SK-N-MC (cell line): ENCODE measurements around the gene SAPCD1.
"Not testable (repeated sequence)": the region's sequence is repeated elsewhere in the genome, so short reads cannot be mapped to it uniquely, and the experiment has no call there.

ENCODE experiments used
- DNase-seq: peaks from one replicate; pipeline ENCODE4 v3.0.0-alpha.2; 2011; ENCODE audit warnings: low read depth, low spot score
- H3K27ac ChIP-seq: fragments of 200-600 bp; sonication (generic); 2 replicates; pipeline ENCODE4 v1.5.1; 2016; ENCODE audit warnings: mixed run types
- H3K36me3 ChIP-seq: fragments of 200-600 bp; sonication (generic); 2 replicates; pipeline ENCODE4 v1.6.1; 2017; ENCODE audit warnings: antibody characterized with exemption, low read length, mixed read lengths; ENCODE audit not compliant: insufficient read depth
- H3K4me3 ChIP-seq: fragments of 200-600 bp; sonication (generic); 2 replicates; pipeline ENCODE4 v1.5.1; 2016
- H3K9ac ChIP-seq: fragments of 200-600 bp; sonication (generic); 2 replicates; pipeline ENCODE4 v1.8.0; 2017; ENCODE audit warnings: mixed run types, mixed read lengths; ENCODE audit not compliant: insufficient read length
- H3K9me3 ChIP-seq: fragments of 200-600 bp; sonication (generic); 2 replicates; pipeline ENCODE4 v1.6.1; 2017; ENCODE audit warnings: low read depth, mild to moderate bottlenecking, antibody characterized with exemption, low read length, moderate library complexity, mixed read lengths
- EZH2 ChIP-seq: fragments of 200-600 bp; sonication (generic); IDR thresholded peaks from one replicate; pipeline ENCODE4 v1.6.1; 2017; ENCODE audit warnings: antibody characterized with exemption
- FOXP2 ChIP-seq: optimal IDR thresholded peaks from 2 replicates; pipeline ENCODE3; 2011; ENCODE audit warnings: mild to moderate bottlenecking, moderate library complexity; ENCODE audit not compliant: insufficient read depth; ENCODE audit errors: extremely low read length, control extremely low read depth
- POLR2AphosphoS5 ChIP-seq: IDR thresholded peaks from 2 replicates; pipeline ENCODE4 v1.6.1; 2012; ENCODE audit warnings: mild to moderate bottlenecking, low read depth, low read length, borderline replicate concordance

The SAPCD1 gene

DNA sequence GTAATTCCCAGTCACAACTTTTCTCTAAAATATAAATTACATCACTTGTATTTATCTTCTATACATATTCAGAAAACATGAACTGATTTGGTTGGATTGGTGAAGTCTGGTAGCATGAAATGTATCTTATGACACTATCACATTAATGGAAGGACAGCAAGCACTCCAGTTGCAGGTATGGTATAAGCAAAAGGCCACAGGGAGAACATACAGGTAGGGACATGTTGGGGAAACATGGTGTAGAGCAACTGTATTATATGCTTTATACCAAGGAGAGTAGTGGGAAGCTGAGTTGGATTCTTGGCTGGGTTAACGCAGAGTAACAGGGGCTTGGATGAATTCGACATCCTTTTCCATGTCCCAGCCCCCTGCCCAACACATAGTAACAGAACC, 34.5 kb downstream of the SAPCD1 start:
- Histone ChIP-seq H3K27ac (peak overlapping the region; percentile 79), H3K9ac (no peak overlapping the region), H3K4me3 (no peak overlapping the region), H3K36me3 (peaks cover 28% of the 10 kb centered on the region; the same call in 1 of the 2 replicates), H3K9me3 (no peaks in the 10 kb centered on the region)
- no peak for DNase-seq
- TF ChIP-seq EZH2 (no peak), POLR2AphosphoS5 (no peak), FOXP2 (no peak)

GRCh38 chr6:31797588-31797987, 35.1 kb downstream of the SAPCD1 start:
- DNase-seq, result no peak
- Histone ChIP-seq H3K9ac (no peak overlapping the region), H3K36me3 (peaks cover 22% of the 10 kb centered on the region; the same call in 1 of the 2 replicates), H3K9me3 (no peaks in the 10 kb centered on the region), H3K4me3 (no peak overlapping the region), H3K27ac (peak overlapping the region; percentile 79)
- TF ChIP-seq EZH2 (no peak), FOXP2 (no peak), POLR2AphosphoS5 (no peak)

GRCh38 chr6:31799781-31800180, 37.3 kb downstream of the SAPCD1 start:
- Histone ChIP-seq H3K27ac (no peak overlapping the region), H3K36me3 (peaks cover 24% of the 10 kb centered on the region; the same call in 1 of the 2 replicates)
- no peak for DNase-seq

DNA sequence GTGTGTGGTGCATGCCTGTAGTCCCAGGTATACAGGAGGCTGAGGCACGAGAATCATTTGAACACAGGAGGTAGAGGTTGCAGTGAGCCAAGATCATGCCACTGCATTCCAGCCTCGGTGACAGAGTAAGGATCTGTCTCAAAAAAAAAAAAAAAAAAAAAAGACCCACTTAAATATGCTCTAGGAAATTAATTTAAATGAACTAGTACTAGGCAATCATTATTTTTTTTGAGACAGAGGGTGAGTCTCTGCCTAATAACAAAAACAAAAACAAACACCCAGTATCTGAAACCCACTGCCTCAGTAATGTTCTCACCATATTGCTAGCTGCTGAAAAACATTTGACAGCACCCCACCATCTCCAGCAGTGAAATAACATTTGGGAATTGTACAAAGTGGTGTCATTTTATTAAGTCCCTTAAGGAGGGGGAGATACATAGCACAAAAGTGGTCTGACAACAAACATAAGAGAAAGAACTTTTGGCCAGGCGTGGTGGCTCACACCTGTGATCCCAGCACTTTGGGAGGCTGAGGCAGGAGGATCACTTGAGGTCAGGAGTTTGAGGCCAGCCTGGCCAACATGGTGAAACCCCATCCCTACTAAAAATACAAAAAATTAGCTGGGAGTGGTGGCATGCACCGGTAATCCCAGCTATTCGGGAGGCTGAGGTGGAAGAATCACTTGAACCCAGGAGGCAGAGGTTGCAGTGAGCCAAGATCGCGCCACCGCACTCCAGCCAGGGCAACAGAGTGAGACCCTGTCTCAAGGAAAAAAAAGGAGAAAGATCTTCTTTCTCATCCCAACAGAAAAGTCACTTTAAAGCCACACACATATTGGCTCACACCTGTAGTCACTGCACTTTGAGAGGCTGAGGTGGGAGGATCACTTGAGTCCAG, 38.8 kb downstream of the SAPCD1 start:
- not testable (repeated sequence) for H3K27ac ChIP-seq, H3K9me3 ChIP-seq, H3K4me3 ChIP-seq, H3K9ac ChIP-seq, DNase-seq
- H3K36me3 ChIP-seq, result peaks cover 27% of the 10 kb centered on the region; the same call in 1 of the 2 replicates

More at GRCh38 chr6:31799781-31800180, 37.3 kb downstream of the SAPCD1 start:
- H3K9ac ChIP-seq, result no peak overlapping the region
- H3K4me3 ChIP-seq, result no peak overlapping the region
- H3K9me3 ChIP-seq, result no peaks in the 10 kb centered on the region
- no peak for TF ChIP-seq EZH2
- no peak for TF ChIP-seq POLR2AphosphoS5
- TF ChIP-seq FOXP2, result no peak

- H3K9ac ChIP-seq, result peak overlapping the region; percentile 90
- no peaks in the 10 kb centered on the region for H3K9me3 ChIP-seq
- no peak for TF ChIP-seq POLR2AphosphoS5
- H3K36me3 ChIP-seq, result peaks cover 23% of the 10 kb centered on the region; the same call in 1 of the 2 replicates
- DNase-seq, result no peak
- H3K27ac ChIP-seq, result peak overlapping the region; percentile 88
- H3K4me3 ChIP-seq, result peak overlapping the region; percentile 97
Measured at GRCh38 chr6:31805939-31806469, 43.5 kb downstream of the SAPCD1 start.

GRCh38 chr6:31806470-31807272, 44.2 kb downstream of the SAPCD1 start, which contains the start of gene LSM2:
LSM2 (minus strand) TSS chr6:31806966; CDS start chr6:31806757, 209 bp downstream.
- peak; percentile 96 for TF ChIP-seq POLR2AphosphoS5
- TF ChIP-seq EZH2, result no peak
- DNase-seq, result peak; percentile 66
- H3K36me3 ChIP-seq, result peaks cover 16% of the 10 kb centered on the region; the same call in 1 of the 2 replicates
- peak within 1 kb of the TSS; percentile 90 for H3K9ac ChIP-seq
- peak within 1 kb of the TSS; percentile 97 for H3K4me3 ChIP-seq
- H3K9me3 ChIP-seq, result no peaks in the 10 kb centered on the region
- peak within 1 kb of the TSS; percentile 88 for H3K27ac ChIP-seq

- not testable (repeated sequence) for DNase-seq
Measured at GRCh38 chr6:31808599-31808998, 46.1 kb downstream of the SAPCD1 start.

GRCh38 chr6:31811645-31812044, 49.2 kb downstream of the SAPCD1 start:
- Histone ChIP-seq H3K27ac (no peak overlapping the region), H3K9ac (no peak overlapping the region), H3K9me3 (no peaks in the 10 kb centered on the region), H3K36me3 (no peaks in the 10 kb centered on the region), H3K4me3 (no peak overlapping the region)
- DNase-seq, result no peak
- TF ChIP-seq FOXP2, result no peak
- TF ChIP-seq POLR2AphosphoS5, result no peak
- no peak for TF ChIP-seq EZH2

More at GRCh38 chr6:31808599-31808998, 46.1 kb downstream of the SAPCD1 start:
- not testable (repeated sequence) for H3K27ac ChIP-seq, H3K9me3 ChIP-seq, H3K4me3 ChIP-seq, H3K9ac ChIP-seq, H3K36me3 ChIP-seq
